Body of pancreas (tissue), 4 donors: ENCODE measurements around the gene PSMB4.
"Not testable (repeated sequence)": the region's sequence is repeated elsewhere in the genome, so short reads cannot be mapped to it uniquely, and the experiment has no call there.

ENCODE experiments used
- POLR2A ChIP-seq, 3 donors: fragments of 450-650 bp; IDR thresholded peaks; one replicate each; pipeline ENCODE4 v1.6.1; 2016; ENCODE audit warnings: antibody characterized with exemption in 3 of 3, mild to moderate bottlenecking in 2 of 3
- TF ChIP-seq, protein P1 (sequence below), 7 experiments: fragments of 450-650 bp in 4 of 7; fragments of 200-600 bp in 3 of 7; sonication (generic) in 3 of 7; IDR thresholded peaks; one replicate each; pipeline ENCODE4 v1.5.1; 2016 to 2019; ENCODE audit warnings: antibody characterized with exemption in 7 of 7

DNA sequence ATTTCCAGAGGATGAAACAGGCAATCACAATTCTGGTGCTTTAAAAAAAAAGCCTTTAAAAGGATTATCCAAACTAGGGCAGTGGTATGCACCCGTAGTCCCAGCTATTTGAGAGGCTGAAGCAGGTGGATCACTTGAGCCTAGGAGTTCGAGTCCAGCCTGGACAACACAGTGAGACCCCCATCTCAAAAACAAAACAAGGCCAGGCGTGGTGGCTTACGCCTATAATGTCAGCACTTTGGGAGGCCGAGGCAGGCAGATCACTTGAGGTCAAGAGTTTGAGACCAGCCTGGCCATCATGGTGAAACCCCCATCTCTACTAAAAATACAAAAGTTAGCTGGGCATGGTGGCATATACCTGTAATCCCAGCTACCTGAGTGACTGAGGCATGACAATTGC is 34.5 kb downstream of the PSMB4 start:
- TF ChIP-seq, protein P1, sequence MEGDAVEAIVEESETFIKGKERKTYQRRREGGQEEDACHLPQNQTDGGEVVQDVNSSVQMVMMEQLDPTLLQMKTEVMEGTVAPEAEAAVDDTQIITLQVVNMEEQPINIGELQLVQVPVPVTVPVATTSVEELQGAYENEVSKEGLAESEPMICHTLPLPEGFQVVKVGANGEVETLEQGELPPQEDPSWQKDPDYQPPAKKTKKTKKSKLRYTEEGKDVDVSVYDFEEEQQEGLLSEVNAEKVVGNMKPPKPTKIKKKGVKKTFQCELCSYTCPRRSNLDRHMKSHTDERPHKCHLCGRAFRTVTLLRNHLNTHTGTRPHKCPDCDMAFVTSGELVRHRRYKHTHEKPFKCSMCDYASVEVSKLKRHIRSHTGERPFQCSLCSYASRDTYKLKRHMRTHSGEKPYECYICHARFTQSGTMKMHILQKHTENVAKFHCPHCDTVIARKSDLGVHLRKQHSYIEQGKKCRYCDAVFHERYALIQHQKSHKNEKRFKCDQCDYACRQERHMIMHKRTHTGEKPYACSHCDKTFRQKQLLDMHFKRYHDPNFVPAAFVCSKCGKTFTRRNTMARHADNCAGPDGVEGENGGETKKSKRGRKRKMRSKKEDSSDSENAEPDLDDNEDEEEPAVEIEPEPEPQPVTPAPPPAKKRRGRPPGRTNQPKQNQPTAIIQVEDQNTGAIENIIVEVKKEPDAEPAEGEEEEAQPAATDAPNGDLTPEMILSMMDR (IDR thresholded peaks at IDR 0.05), result not testable (repeated sequence)
- TF ChIP-seq POLR2A (IDR thresholded peaks at IDR 0.05), result not testable (repeated sequence)
